Stimulated activated CD4-positive, alpha-beta T cell treated with anti-CD3 and anti-CD28 coated beads, Interleukin-4, amount 100 ng/mL, for 4 hours (primary cell): Measurements from ENCODE around the gene NUP98.

Experiments
- DNase-seq, 2 experiments: peaks; one replicate each; pipeline ENCODE4 v3.0.0-alpha.2; 2020

The NUP98 gene

GRCh38 chr11:3723014-3723708, 74.2 kb downstream of the NUP98 start:
- DNase-seq: no peak

DNA sequence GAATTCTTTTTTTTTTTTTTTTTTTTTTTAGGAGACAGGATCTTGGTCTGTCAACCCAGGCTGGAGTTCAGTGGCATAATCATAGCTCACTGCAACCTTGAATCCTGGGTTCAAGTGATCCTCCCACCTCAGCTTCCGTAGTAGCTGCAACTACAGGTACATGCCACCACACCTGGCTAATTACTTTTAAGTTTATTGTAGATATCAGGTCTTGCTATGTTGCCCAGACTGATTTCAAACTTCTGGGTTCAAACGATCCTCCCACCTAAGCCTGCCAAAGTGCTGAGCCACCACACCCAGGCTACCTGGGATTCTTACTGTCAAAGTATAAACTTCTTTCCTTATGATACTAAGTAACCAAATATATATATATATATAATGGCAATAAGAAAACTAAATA, 75.3 kb downstream of the NUP98 start:
- DNase-seq: no peak

GRCh38 chr11:3720997-3721396, 76.4 kb downstream of the NUP98 start:
- DNase-seq: no peak

DNA sequence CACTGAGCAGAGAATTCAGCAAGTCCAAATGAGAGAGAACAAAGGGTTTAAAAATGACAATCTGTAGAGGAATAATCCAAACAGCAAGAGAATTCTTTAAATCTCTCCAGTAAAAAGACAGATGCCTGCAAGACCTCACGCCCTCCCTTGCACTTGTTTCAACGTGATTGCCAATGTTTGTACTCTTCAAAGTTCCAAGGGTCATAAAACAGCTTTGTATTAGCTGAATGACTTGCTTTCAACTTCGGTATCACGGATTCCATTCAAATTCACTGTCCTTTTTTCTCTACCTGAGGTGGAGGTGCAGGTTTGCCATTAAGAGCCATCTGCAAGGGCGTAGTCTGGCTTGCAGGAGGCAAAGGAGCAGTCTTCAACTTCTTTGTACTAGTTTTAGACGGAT, 85.1 kb downstream of the NUP98 start:
- no peak for DNase-seq

GRCh38 chr11:3710485-3711259, 86.7 kb downstream of the NUP98 start:
- DNase-seq: no peak

DNA sequence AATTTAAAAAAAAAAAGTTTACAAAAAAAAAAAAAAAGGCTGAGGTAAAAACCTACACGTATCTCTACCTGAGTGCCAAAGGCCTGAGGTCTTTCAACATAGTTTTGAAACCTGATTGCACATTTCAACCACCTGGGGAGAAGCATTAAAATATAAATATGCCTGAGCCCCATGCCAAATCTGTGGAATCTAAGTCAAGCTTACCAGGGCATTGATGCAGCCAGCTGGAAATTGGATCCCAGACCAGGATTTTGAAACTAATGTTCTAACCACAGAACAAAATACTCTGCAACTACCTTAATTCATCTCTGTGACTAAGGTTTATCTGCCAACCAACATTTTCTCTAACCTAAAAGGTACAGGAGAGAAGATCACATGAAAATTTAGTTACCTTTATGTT, 87.4 kb downstream of the NUP98 start:
- no peak for DNase-seq

DNA sequence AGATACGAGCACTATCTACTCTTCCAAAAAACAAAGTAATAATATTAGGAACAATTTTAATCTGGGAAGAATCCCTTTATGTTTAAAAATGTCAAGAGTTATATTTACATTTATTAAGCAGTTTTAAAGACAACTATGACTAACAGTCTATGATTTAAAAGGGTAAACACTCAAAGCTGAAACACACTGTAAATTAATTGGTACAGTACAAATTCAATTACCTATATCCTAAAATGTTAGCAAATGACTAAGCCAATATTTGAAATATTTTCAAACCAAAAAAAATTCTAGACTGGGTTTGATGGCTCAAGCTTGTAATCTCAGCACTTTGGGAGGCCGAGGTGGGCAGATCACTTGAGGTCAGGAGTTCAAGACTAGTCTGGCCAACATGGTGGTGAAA, 90.2 kb downstream of the NUP98 start:
- no peak for DNase-seq

- no peak for DNase-seq
Measured at GRCh38 chr11:3703383-3703782, 94.0 kb downstream of the NUP98 start.

GRCh38 chr11:3700910-3701309, 96.4 kb downstream of the NUP98 start:
- DNase-seq: no peak

DNA sequence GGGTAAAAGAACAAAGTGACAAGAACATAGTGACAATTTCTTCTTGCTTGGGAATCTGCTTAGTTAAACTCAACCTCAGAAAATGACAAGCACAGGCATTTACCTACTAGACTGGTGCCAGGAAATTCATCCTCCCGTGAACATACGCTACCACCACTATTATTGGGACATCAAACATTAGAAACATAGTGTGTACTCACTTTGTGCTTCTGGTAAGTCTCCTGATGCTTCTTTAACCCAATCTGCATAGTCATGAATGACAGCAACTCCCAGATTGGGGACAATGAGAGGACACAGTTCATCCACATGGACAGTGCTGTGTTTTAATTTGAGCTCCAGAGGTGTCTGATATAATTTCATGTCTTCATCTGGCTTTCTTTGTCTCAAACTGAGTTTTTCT, 96.9 kb downstream of the NUP98 start:
- no peak for DNase-seq

DNA sequence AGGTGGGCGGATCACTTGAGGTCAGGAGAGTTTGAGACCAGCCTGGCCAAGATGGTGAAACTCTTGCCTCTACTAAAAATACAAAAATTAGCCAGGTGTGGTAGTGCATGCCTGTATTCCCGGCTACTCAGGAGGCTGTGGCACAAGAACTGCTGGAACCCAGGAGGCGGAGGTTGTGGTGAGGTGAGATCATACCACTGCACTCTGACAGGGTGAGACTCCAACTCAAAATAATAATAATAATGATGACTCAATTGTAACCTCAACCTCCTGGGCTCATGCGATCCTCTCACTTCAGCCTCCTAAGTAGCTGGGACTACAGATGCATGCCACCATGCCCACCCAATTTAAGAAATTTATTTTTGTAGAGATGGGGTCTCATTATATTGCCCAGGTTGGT, 110.6 kb downstream of the NUP98 start:
- DNase-seq: no peak

DNA sequence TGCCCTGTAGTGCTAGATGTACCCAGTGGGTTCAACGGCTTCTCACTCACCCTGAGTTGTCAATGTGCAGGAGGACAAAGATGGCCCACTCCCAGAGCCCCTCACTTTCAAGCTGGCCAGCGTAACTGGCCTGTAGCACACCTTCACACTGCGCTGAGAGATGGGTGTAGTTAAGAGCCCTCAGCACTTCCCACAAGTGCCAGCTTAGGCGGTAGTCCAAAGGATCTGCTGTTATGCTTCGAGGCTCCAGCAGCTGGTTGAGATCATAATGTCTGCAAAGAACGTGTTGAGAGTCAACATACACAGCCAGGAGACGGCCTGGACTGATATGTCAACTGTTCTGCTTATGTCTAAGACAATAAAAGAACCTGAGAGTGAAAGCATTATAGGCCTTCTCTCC, 111.4 kb downstream of the NUP98 start:
- DNase-seq: no peak

DNA sequence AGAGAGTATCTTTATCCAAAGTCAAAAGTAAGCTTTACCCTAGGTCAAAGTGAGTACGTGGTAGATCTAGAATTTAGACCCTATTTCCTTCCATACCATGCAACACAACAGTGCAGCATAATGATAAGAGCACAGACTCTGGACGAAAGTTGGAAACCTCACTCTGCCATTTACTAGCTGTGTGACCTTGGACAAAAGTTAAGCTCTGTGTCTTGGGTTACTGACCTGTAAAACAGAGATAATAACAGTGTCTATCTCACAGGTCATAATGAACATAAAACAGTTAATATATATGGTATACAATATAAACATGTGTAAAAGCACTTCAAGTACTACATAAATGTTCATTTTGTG, 112.6 kb downstream of the NUP98 start:
- no peak for DNase-seq

- no peak for DNase-seq
Measured at GRCh38 chr11:3684129-3684818, 113.1 kb downstream of the NUP98 start.

DNA sequence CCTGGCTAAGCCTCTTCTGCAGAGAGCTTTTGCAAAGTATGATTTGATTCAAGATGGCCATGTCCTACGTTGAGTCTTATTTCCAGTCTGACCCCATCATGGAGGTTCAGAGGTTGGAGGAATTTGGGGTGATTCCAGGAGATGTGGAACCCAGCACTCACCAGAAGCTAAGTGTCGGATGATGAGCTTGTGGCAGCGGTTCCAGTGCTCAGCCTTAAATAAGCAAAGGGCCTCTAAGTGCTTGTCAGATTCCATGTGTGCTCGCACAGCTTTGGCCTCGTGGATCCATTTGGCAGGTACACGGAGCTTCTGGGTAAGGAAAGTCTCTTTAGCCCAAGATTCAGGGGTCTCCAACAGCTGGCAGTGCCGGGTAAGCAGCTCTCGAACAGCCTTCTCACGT, 114.3 kb downstream of the NUP98 start:
- no peak for DNase-seq

- no peak for DNase-seq
Measured at GRCh38 chr11:3679077-3679476, 118.3 kb downstream of the NUP98 start.

DNA sequence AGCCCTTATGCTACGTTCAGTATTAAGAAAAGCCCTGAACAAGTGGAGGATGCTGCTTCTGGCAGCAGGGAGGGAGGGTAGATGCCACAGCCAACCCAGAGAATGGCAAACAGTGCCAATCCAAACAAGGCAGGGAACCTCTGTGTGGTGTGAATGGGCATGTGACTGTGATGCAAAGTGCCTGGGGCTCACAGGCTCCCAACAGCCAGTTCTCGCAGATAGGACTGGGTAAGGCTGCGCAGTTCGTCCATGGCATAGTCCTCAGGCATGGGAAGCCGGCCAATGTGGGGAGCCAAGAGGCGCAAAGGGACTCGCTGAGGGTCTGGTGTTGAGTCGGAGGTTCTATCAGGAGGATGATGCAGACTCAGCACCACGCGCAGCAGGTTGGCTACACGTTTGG, 121.4 kb downstream of the NUP98 start:
- no peak for DNase-seq

GRCh38 chr11:3674189-3674588, 123.2 kb downstream of the NUP98 start:
- no peak for DNase-seq

DNA sequence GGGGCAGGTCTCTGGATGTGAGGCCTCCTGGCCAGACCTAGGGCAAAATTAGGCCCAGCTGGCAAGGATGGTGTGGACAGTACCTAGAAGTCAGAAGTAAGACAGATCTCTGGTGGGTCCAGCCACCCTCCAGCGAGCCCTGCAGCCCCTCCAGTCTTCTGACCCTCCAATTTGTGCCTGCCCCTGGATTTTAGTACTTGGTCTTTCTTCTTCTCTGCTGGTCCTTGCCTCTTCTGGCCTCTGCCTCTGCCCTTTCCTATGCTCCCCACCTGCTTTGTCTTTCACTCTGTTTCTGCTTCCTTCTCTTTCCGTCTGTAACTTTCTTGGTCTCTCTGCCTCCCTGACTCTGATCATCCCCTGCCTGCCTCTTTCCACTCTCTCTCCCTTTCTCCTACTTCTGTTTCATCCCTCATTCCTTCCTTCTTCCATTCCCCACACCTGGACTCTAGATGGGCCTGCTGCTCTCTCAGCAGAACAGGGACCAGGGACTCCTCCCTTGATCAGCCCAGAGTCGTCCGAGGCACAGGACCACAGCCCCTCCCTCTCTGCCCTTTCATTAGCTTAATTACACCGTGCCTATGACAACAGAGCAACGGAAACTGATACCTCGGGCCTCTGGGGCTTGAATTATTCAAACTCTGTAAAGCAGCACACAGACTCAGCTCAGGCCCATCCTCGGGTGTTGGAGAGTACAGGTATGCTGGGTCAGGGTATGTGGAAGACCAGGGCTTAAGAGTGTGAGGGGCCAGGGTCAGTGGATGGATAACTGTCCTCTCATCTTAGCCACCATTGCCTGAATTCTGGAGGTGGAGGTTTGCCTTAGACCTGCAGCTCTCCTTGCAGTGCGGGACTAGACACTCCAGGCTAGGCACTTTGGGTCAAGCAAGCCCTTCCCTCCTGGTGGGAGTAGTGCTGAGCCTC, 125.8 kb downstream of the NUP98 start, which contains the start of gene CHRNA10:
Gene CHRNA10 (minus strand): TSS at position 51 of the 921 bp plus-strand sequence. CDS start 72 bp downstream, outside the sequence.
- DNase-seq: no peak

DNA sequence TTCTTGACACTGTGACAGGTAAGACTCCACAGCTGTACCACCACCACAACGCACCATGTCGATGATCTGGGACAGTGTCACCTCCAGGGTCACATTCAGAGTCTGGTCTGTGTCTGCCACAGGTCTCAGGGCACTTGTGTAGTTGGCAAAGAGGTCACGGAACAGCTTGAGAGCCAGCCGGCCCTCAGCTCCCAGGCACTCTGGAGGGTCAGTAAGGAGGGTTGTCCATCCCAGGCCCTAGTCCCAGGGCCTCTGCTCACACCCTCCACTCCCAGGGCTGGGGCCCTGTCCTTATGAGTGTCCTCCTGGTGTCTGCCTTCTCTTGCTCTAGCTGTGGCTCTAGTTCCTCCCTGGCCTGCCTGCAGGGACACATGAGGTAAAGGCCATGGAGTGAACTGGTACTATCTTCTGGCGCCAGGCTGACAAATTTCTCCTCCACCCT, 127.6 kb downstream of the NUP98 start:
- no peak for DNase-seq

DNA sequence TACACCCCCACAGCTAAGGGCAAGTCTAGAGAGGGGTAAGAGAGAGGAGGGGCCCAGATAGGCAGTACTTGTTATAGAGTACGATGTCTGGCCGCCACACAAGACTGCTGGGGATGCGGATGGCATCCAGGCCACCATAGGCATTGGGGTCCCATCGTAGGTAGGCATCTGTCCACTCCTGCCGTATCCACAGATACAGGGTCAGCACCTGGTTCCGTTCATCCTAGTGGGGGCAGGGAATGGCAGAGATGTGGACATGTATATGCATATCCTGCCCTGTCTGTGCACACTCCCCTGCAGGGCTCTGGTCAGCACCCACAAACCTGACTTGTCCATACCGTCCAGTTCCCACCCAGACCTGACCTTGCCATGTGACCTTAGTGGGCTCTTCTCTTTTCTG, 128.2 kb downstream of the NUP98 start:
- DNase-seq: no peak

GRCh38 chr11:3667149-3668035, 130.0 kb downstream of the NUP98 start:
- DNase-seq: no peak
